IgD-negative memory B cell (primary cell): ENCODE measurements around the gene CCDC170. TPM values are rescaled to one million over a fixed set of nuclear protein-coding genes. Genes with fewer than 3 reads are reported as not detected.
A peak's percentile ranks its signal among the peaks of the same experiment; 100 is the strongest.

Experiments
- H3K27ac Mint-ChIP-seq, 3 donors: one replicate each; pipeline ENCODE4 v1.8.0; 2020 to 2022; ENCODE audit warnings: mild to moderate bottlenecking in 3 of 3, mixed read lengths in 3 of 3, moderate library complexity in 1 of 3
- H3K27me3 Mint-ChIP-seq: one replicate; pipeline ENCODE4 v1.8.0; 2021; ENCODE audit warnings: mixed read lengths
- H3K36me3 Mint-ChIP-seq: one replicate; pipeline ENCODE4 v1.8.0; 2020; ENCODE audit warnings: mild to moderate bottlenecking, mixed read lengths
- H3K4me1 Mint-ChIP-seq, 3 donors: one replicate each; pipeline ENCODE4 v1.8.0; 2020 to 2022; ENCODE audit warnings: mixed read lengths in 3 of 3, mild to moderate bottlenecking in 1 of 3
- H3K4me3 Mint-ChIP-seq, 4 donors: one replicate each; pipeline ENCODE4 v1.8.0; 2020 to 2022; ENCODE audit warnings: mild to moderate bottlenecking in 4 of 4, mixed read lengths in 4 of 4, moderate library complexity in 3 of 4
- H3K9me3 Mint-ChIP-seq, 3 donors: one replicate each; pipeline ENCODE4 v1.8.0; 2020 to 2021; ENCODE audit warnings: mixed read lengths in 3 of 3, mild to moderate bottlenecking in 1 of 3
- polyA plus RNA-seq: library from polyadenylated mRNA; unstranded; fragments of 300-500 nt; fragmentation: Illumina TruSeq; gene quantifications from one replicate; pipeline ENCODE4 v1.2.3, GENCODE V29; 2021

CCDC170 gene
- polyA plus RNA-seq, 1 donor from 2014 or later: not detected

DNA sequence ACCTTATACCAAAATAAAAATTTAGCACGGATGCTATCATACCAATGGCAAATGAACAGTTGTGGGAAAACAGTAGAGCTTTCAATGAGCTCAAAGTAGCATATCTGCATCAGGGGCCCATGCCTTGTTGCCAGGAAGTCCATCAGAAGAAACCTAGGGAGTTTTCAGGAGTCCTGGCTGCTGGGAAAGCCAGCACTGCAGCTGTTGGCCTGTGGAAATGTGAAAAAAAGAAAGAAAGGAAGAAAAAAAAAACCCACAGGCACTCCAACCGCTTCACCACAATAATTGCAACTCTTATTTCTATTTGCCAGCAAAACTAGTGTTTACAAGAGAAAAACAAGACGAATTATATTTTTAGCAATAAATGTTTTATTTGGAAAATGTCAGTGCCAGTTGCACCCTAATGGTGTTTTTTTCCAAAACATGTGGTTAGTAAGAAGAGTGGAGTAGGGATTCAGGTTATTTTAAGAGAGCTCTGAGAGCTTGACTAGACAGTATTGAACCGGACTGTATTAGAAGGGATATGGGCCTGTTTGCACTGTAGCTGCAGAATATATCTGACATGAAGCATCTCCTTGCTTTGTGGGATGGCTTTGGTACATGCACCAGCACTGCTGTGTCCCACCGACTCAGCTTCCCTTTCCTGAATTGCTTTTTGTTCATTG, 137.3 kb downstream of the CCDC170 start:
- no peaks in the 10 kb centered on the region for H3K36me3 Mint-ChIP-seq
- no peaks in the 10 kb centered on the region for H3K9me3 Mint-ChIP-seq
- no peak overlapping the region for H3K4me3 Mint-ChIP-seq
- H3K27ac Mint-ChIP-seq: no peak overlapping the region
- peaks cover 0 to 2% (median 0%) of the 10 kb centered on the region in 3 donors for H3K4me1 Mint-ChIP-seq
- H3K27me3 Mint-ChIP-seq: peaks cover 14% of the 10 kb centered on the region

GRCh38 chr6:151632415-151632987, 138.7 kb downstream of the CCDC170 start:
- no peak overlapping the region for H3K27ac Mint-ChIP-seq
- H3K27me3 Mint-ChIP-seq: peaks cover 17% of the 10 kb centered on the region
- H3K36me3 Mint-ChIP-seq: no peaks in the 10 kb centered on the region
- peaks cover 0 to 2% (median 0%) of the 10 kb centered on the region in 3 donors for H3K4me1 Mint-ChIP-seq
- no peak overlapping the region for H3K4me3 Mint-ChIP-seq
- H3K9me3 Mint-ChIP-seq: no peaks in the 10 kb centered on the region

GRCh38 chr6:151633526-151634335, 139.9 kb downstream of the CCDC170 start:
- peak overlapping the region in 1 of 3 donors; percentile 21 for H3K27ac Mint-ChIP-seq
- H3K4me3 Mint-ChIP-seq: no peak overlapping the region
- no peaks in the 10 kb centered on the region for H3K4me1 Mint-ChIP-seq
- peaks cover 0 to 7% (median 0%) of the 10 kb centered on the region in 3 donors for H3K9me3 Mint-ChIP-seq
- H3K27me3 Mint-ChIP-seq: peaks cover 17% of the 10 kb centered on the region
- H3K36me3 Mint-ChIP-seq: no peaks in the 10 kb centered on the region

- H3K36me3 Mint-ChIP-seq: no peaks in the 10 kb centered on the region
- H3K4me3 Mint-ChIP-seq: no peak overlapping the region
- no peak overlapping the region for H3K27ac Mint-ChIP-seq
- peaks cover 17% of the 10 kb centered on the region for H3K27me3 Mint-ChIP-seq
- no peaks in the 10 kb centered on the region for H3K4me1 Mint-ChIP-seq
- peaks cover 0 to 9% (median under 1%) of the 10 kb centered on the region in 3 donors for H3K9me3 Mint-ChIP-seq
Observed at GRCh38 chr6:151634336-151634720, 140.5 kb downstream of the CCDC170 start.

DNA sequence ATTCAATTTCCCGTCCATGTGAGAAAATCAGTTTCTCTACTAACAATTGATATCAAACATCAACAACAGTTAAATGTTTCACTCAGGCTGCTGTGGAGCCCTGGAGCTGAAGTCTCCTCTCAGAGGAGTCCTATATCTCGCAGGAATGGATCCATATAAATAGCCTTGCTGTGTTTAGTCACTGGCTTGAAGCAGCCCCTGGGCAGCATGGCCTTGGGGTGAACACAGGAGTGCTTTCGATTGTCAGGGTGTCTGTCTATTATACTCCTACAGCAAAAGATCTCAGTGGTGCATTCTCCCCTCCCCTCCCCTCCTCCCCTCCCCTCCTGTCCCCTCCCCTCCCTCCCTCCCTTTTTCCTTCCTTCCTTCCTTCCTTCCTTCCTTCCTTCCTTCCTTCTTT, 141.9 kb downstream of the CCDC170 start:
- H3K27ac Mint-ChIP-seq: no peak overlapping the region
- H3K27me3 Mint-ChIP-seq: peaks cover 17% of the 10 kb centered on the region
- no peak overlapping the region for H3K4me3 Mint-ChIP-seq
- H3K36me3 Mint-ChIP-seq: no peaks in the 10 kb centered on the region
- H3K9me3 Mint-ChIP-seq: peaks cover 0 to 17% (median 3%) of the 10 kb centered on the region in 3 donors
- no peaks in the 10 kb centered on the region for H3K4me1 Mint-ChIP-seq

DNA sequence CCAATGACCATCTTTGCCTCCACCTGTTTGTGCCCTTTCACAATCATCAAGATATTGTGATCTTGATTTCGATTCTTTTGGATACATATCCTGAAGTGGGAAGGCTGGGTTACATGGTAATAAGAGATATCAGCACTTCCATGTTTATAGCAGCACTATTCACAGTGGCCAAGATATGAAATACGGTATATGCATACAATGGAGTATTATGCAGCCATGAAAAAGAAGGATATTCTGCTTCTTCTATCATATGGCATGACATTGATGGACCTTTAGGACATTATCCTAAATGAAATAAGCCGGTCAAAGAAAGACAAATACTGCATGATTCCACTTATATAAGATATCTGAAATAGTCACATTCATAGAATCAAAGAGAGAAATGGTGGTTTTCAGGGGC, 144.0 kb downstream of the CCDC170 start:
- no peaks in the 10 kb centered on the region for H3K36me3 Mint-ChIP-seq
- H3K4me3 Mint-ChIP-seq: no peak overlapping the region
- no peak overlapping the region for H3K27ac Mint-ChIP-seq
- peaks cover 11% of the 10 kb centered on the region for H3K27me3 Mint-ChIP-seq
- no peaks in the 10 kb centered on the region for H3K4me1 Mint-ChIP-seq
- peaks cover 0 to 20% (median 3%) of the 10 kb centered on the region in 3 donors for H3K9me3 Mint-ChIP-seq

- no peak overlapping the region for H3K4me3 Mint-ChIP-seq
- H3K9me3 Mint-ChIP-seq: peaks cover 0 to 20% (median 8%) of the 10 kb centered on the region in 3 donors
- H3K4me1 Mint-ChIP-seq: no peaks in the 10 kb centered on the region
- no peaks in the 10 kb centered on the region for H3K36me3 Mint-ChIP-seq
- H3K27ac Mint-ChIP-seq: no peak overlapping the region
- peaks cover 8% of the 10 kb centered on the region for H3K27me3 Mint-ChIP-seq
Observed at GRCh38 chr6:151639750-151640149, 145.9 kb downstream of the CCDC170 start.

DNA sequence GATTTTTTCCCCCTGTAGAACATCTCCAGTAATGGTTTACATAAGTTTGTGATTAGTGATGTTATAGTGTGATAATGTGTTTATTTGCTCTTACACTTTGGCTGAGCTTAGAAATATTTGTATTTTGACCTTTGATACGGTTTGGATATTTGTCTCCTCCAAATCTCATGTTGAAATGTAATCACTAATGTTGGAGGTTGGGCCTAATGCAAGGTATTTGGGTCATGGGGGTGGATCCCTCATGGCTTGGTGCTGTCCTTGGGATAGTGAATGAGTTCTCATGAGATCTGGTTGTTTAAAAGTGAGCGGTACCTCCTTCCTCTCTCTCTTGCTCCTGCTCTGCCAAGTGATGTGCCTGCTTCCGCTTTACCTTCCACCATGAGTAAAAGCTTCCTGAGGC, 147.2 kb downstream of the CCDC170 start:
- H3K9me3 Mint-ChIP-seq: peaks cover 0 to 20% (median 8%) of the 10 kb centered on the region in 3 donors
- no peaks in the 10 kb centered on the region for H3K36me3 Mint-ChIP-seq
- H3K27me3 Mint-ChIP-seq: peaks cover 11% of the 10 kb centered on the region
- H3K4me1 Mint-ChIP-seq: no peaks in the 10 kb centered on the region
- H3K27ac Mint-ChIP-seq: no peak overlapping the region
- no peak overlapping the region for H3K4me3 Mint-ChIP-seq

GRCh38 chr6:151647976-151648639, 154.3 kb downstream of the CCDC170 start:
- Mint-ChIP-seq H3K27me3 (peaks cover 17% of the 10 kb centered on the region), H3K9me3 (peaks cover 0 to 13% (median 3%) of the 10 kb centered on the region in 3 donors), H3K27ac (no peak overlapping the region), H3K36me3 (peaks cover 1% of the 10 kb centered on the region), H3K4me1 (no peaks in the 10 kb centered on the region), H3K4me3 (peak overlapping the region in 1 of 4 donors; percentile 61)

DNA sequence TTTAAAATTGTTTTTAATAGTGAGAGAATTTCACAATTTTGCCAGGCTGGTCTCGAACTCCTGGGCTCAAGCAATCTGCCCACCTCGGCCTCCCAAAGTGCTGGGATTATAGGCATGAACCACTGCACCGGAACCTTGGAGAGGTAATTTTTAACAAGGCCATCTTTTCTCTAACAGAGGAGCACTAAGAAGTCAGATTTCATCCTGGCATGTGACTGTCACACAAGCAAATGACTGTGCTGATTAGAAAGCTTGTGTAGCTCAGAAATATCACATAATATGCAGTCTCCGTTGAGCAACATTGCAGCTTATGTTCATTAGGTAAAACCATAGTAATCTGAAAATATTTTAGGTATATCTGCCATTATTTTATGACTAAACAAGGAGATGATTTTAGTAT, 156.0 kb downstream of the CCDC170 start:
- Mint-ChIP-seq H3K36me3 (peaks cover 1% of the 10 kb centered on the region), H3K4me3 (no peak overlapping the region), H3K4me1 (no peaks in the 10 kb centered on the region), H3K27ac (no peak overlapping the region), H3K9me3 (peaks cover 3 to 14% (median 5%) of the 10 kb centered on the region in 3 donors), H3K27me3 (peaks cover 14% of the 10 kb centered on the region)

GRCh38 chr6:151651639-151652038, 157.8 kb downstream of the CCDC170 start:
- Mint-ChIP-seq H3K36me3 (peaks cover 1% of the 10 kb centered on the region), H3K4me3 (no peak overlapping the region), H3K27me3 (peaks cover 10% of the 10 kb centered on the region), H3K4me1 (no peaks in the 10 kb centered on the region), H3K9me3 (peaks cover 3 to 18% (median 16%) of the 10 kb centered on the region in 3 donors), H3K27ac (no peak overlapping the region)

DNA sequence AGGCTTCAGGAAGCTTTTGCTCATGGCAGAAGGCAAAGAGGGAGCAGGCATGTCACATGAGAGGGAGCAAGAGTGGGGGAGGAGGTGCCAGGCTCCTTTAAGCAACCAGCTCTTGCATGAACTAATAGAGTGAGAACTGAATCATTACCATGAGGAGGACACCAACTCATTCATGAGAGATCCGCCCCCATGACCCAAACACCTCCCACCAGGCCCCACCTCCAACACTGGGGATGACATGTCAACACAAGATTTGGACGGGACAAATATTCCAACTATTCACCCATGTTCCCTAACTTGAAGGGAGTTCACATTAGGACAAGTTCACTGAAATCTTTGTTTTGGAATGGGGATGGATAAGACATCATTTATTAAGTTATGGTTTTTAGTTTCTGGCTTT, 158.5 kb downstream of the CCDC170 start:
- Mint-ChIP-seq H3K36me3 (peaks cover 1% of the 10 kb centered on the region), H3K4me3 (no peak overlapping the region)

DNA sequence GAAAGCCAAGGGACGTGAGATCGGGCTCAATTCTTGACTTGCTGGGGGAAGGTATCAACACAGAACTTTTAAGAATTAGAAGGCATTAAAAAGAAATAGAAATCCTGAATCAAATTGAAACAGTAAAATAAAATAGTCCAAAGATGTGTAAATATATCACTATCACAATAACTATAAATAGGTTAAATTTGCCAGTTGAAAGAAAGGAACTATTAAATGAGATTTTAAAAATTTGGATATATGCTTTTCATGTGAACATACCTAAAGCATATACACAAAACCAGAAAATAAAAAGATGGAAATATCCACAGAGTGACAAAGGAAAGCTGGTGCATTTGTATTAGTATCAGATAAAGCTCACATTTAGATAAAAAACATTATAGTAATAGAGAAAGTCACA, 161.3 kb downstream of the CCDC170 start:
- Mint-ChIP-seq H3K27me3 (peaks cover 3% of the 10 kb centered on the region), H3K27ac (no peak overlapping the region), H3K4me1 (no peaks in the 10 kb centered on the region), H3K36me3 (peaks cover 1% of the 10 kb centered on the region), H3K4me3 (no peak overlapping the region), H3K9me3 (peaks cover 0 to 16% (median 11%) of the 10 kb centered on the region in 3 donors)

More for the DNA sequence above, 158.5 kb downstream of the CCDC170 start:
- Mint-ChIP-seq H3K4me1 (no peaks in the 10 kb centered on the region), H3K27me3 (peaks cover 8% of the 10 kb centered on the region), H3K27ac (no peak overlapping the region), H3K9me3 (peaks cover 3 to 16% (median 15%) of the 10 kb centered on the region in 3 donors)

- Mint-ChIP-seq H3K4me3 (no peak overlapping the region), H3K9me3 (peaks cover 0 to 16% (median 11%) of the 10 kb centered on the region in 3 donors), H3K27me3 (peaks cover 3% of the 10 kb centered on the region), H3K4me1 (no peaks in the 10 kb centered on the region), H3K36me3 (peaks cover 1% of the 10 kb centered on the region), H3K27ac (no peak overlapping the region)
Observed at GRCh38 chr6:151656392-151656791, 162.6 kb downstream of the CCDC170 start.

DNA sequence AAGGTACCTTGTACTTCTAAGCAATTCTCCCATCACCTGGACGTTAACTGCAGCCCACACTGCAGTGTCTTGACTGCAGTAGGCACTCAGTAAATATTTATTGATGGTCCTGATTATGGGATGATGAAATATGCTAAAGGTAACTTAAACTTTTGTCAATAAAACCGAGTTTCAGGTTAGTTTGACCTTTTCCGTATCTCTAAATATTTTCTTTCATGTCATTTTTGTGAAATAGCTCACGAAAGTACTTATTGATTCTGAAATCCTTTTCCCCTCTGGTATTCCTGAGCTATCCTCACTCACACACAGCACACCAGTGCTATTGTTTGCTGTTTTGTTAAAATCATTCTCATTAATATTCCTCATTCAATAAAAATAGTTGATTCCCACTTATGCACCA, 164.3 kb downstream of the CCDC170 start:
- Mint-ChIP-seq H3K4me1 (no peaks in the 10 kb centered on the region), H3K9me3 (peaks cover 0 to 16% (median 11%) of the 10 kb centered on the region in 3 donors), H3K4me3 (no peak overlapping the region), H3K36me3 (no peaks in the 10 kb centered on the region), H3K27me3 (peaks cover 5% of the 10 kb centered on the region), H3K27ac (no peak overlapping the region)
